ENCODE data around the gene CELSR1.
"Not testable (repeated sequence)": the region's sequence is repeated elsewhere in the genome, so short reads cannot be mapped to it uniquely, and the experiment has no call there.

Gene CELSR1

DNA sequence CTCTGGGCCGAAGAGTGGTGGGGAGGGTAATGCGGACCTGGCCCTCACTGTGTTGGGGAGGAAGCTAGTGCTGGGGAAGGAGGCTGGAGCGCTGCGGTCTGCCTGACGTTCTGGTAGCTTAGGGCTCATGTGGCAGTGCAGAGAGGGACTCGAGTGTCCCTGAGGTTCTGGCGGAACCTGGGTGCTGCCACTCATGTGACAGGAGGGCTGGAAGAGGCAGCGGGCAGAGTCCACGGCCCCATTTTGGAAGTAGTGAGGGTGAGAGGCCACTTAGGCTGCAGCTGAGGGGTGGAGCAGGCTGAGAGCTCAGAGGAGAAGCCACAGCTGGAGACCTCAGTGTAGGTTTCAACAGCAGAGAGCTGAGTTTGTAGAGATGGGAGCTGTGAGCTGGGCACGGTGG, 218.1 kb downstream of the CELSR1 start:
- TF ChIP-seq, protein P1, sequence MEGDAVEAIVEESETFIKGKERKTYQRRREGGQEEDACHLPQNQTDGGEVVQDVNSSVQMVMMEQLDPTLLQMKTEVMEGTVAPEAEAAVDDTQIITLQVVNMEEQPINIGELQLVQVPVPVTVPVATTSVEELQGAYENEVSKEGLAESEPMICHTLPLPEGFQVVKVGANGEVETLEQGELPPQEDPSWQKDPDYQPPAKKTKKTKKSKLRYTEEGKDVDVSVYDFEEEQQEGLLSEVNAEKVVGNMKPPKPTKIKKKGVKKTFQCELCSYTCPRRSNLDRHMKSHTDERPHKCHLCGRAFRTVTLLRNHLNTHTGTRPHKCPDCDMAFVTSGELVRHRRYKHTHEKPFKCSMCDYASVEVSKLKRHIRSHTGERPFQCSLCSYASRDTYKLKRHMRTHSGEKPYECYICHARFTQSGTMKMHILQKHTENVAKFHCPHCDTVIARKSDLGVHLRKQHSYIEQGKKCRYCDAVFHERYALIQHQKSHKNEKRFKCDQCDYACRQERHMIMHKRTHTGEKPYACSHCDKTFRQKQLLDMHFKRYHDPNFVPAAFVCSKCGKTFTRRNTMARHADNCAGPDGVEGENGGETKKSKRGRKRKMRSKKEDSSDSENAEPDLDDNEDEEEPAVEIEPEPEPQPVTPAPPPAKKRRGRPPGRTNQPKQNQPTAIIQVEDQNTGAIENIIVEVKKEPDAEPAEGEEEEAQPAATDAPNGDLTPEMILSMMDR (IDR thresholded peaks at IDR 0.05), result no peak
- Histone ChIP-seq H3K27me3 (no peaks in the 10 kb centered on the region), H3K27ac (no peak overlapping the region), H3K36me3 (peaks cover 88% of the 10 kb centered on the region), H3K4me1 (ENCODE audit: control insufficient read depth in 1 of 2, insufficient read depth in 1 of 2, low read depth in 1 of 2, low read length in 1 of 2) (no peaks in the 10 kb centered on the region), H3K4me3 (ENCODE audit: low read depth in 1 of 2, low read length in 1 of 2) (no peak overlapping the region), H3K9me3 (no peaks in the 10 kb centered on the region)

DNA sequence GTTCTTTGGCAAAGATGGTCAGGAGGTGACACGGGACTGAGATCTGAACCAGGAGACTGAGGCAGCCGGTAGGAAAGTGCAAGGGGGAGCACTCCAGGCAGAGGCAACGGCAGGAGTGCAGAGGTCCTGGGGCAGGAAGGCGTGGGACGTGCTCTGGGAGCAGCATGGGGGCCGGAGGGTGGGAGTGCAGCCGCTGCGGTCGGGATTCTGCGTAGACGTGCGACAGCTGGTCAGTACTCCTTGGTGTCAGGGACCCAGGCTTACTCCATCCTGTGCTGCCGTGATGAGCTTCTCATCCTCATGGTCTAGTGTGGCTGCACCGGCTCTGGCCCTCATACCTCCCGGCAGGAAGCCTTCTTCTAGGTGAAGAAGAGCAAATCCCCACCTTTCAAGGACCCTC, 218.8 kb downstream of the CELSR1 start:
- no peak overlapping the region for H3K27ac ChIP-seq
- H3K36me3 ChIP-seq, result peaks cover 81% of the 10 kb centered on the region
- no peaks in the 10 kb centered on the region for H3K9me3 ChIP-seq
- no peaks in the 10 kb centered on the region for H3K4me1 ChIP-seq (ENCODE audit: control insufficient read depth in 1 of 2, insufficient read depth in 1 of 2, low read depth in 1 of 2, low read length in 1 of 2)
- TF ChIP-seq, protein P1 (IDR thresholded peaks at IDR 0.05), result no peak
- no peak overlapping the region for H3K4me3 ChIP-seq (ENCODE audit: low read depth in 1 of 2, low read length in 1 of 2)
- no peaks in the 10 kb centered on the region for H3K27me3 ChIP-seq

DNA sequence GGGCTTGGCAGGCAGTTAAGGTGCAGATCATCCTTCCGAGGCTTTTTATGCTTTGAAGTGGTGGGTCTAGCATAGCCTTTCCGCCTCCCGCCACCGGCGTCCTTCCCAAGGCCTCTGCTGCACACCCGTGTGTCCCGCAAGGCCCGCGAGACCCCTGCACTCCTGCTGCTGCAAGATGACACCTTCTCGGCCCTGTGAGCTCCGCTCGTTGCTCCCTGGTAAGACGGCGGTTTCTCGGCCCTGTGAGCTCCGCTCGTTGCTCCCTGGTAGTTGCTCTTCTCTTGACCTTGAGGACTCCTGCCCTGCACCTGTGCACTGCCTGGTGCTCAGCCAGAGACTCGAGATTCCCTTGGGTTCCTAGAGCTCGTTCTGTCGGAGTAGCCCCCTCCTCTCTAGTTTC, 219.8 kb downstream of the CELSR1 start:
- TF ChIP-seq, protein P1 (IDR thresholded peaks at IDR 0.05), result no peak
- H3K4me3 ChIP-seq (ENCODE audit: low read depth in 1 of 2, low read length in 1 of 2), result no peak overlapping the region
- no peaks in the 10 kb centered on the region for H3K27me3 ChIP-seq
- peaks cover 74% of the 10 kb centered on the region for H3K36me3 ChIP-seq
- no peak overlapping the region for H3K27ac ChIP-seq
- no peaks in the 10 kb centered on the region for H3K4me1 ChIP-seq (ENCODE audit: control insufficient read depth in 1 of 2, insufficient read depth in 1 of 2, low read depth in 1 of 2, low read length in 1 of 2)
- H3K9me3 ChIP-seq, result no peaks in the 10 kb centered on the region

DNA sequence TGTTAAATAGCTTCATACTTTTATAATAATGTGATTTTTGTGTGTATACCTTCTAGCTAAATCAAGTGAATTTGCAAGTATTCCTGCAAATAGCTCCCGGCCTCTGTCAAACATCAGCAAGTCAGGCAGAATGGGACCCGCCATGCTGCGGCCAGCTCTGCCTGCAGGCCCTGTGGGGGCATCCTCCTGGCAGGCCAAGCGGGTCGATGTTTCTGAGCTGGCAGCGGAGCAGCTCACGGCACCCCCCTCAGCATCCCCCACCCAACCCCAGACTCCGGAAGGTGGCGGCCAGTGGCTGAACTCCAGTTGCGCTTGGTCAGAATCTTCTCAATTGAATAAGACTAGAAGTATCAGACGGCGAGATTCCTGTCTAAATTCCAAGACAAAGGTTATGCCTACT, 221.4 kb downstream of the CELSR1 start:
- TF ChIP-seq, protein P1 (IDR thresholded peaks at IDR 0.05), result no peak
- Histone ChIP-seq H3K27ac (no peak overlapping the region), H3K4me3 (ENCODE audit: low read depth in 1 of 2, low read length in 1 of 2) (no peak overlapping the region), H3K36me3 (peaks cover 75% of the 10 kb centered on the region), H3K27me3 (no peaks in the 10 kb centered on the region), H3K9me3 (no peaks in the 10 kb centered on the region), H3K4me1 (ENCODE audit: control insufficient read depth in 1 of 2, insufficient read depth in 1 of 2, low read depth in 1 of 2, low read length in 1 of 2) (no peaks in the 10 kb centered on the region)

DNA sequence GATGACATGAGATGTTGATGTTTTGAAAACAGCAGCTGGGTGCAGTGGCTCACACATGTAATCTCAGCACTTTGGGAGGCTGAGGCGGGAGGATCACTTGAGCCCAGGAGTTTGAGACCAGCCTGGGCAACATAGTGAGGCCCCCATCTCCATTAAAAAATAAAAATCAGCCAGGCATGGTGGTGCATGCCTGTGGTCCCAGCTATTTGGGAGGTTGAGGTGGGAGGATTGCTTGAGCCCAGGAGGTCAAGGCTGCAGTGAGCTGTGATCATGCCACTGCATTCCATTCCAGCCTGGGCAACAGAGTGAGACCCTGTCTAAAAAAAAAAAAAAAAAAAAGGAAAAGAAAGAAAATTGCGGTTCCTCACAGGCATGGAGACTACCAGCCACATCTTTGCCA, 224.6 kb downstream of the CELSR1 start:
- not testable (repeated sequence) for H3K4me1 ChIP-seq (ENCODE audit: control insufficient read depth in 1 of 2, insufficient read depth in 1 of 2, low read depth in 1 of 2, low read length in 1 of 2); H3K27ac ChIP-seq; H3K27me3 ChIP-seq; H3K4me3 ChIP-seq (ENCODE audit: low read depth in 1 of 2, low read length in 1 of 2); H3K9me3 ChIP-seq
- peaks cover 72% of the 10 kb centered on the region for H3K36me3 ChIP-seq

DNA sequence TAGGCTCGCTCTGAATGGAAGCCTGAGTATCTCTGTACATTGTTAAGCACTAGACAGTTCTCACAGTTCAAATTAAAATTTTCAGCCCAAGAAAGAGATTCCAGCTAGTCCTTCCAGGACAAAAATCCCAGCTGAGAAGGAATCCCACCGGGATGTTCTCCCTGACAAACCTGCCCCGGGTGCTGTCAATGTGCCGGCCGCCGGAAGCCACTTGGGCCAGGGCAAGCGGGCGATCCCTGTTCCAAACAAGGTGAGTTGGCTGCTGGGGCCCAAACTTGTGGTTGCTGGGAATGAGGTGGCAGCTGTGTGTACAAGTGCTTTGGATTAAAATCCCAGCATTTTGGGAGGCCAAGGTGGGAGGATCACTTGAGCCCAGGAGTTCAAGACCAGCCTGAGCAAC, 225.4 kb downstream of the CELSR1 start:
- peaks cover 64% of the 10 kb centered on the region for H3K36me3 ChIP-seq

More for the DNA sequence above, 225.4 kb downstream of the CELSR1 start:
- Histone ChIP-seq H3K4me3 (ENCODE audit: low read depth in 1 of 2, low read length in 1 of 2) (no peak overlapping the region), H3K4me1 (ENCODE audit: control insufficient read depth in 1 of 2, insufficient read depth in 1 of 2, low read depth in 1 of 2, low read length in 1 of 2) (no peaks in the 10 kb centered on the region), H3K9me3 (no peaks in the 10 kb centered on the region), H3K27ac (no peak overlapping the region), H3K27me3 (no peaks in the 10 kb centered on the region)
- TF ChIP-seq, protein P1 (IDR thresholded peaks at IDR 0.05), result no peak
